GM21723 (cell line): ENCODE results near the gene PLCL1.
"Not testable (repeated sequence)": the region's sequence is repeated elsewhere in the genome, so short reads cannot be mapped to it uniquely, and the experiment has no call there.

Experiments used
- ATAC-seq: cut with Tn5 transposase; IDR thresholded peaks from one replicate; pipeline ENCODE4 v1.9.1; 2021; ENCODE audit warnings: mild to moderate bottlenecking, moderate library complexity; ENCODE audit not compliant: unreplicated experiment

Gene PLCL1

DNA sequence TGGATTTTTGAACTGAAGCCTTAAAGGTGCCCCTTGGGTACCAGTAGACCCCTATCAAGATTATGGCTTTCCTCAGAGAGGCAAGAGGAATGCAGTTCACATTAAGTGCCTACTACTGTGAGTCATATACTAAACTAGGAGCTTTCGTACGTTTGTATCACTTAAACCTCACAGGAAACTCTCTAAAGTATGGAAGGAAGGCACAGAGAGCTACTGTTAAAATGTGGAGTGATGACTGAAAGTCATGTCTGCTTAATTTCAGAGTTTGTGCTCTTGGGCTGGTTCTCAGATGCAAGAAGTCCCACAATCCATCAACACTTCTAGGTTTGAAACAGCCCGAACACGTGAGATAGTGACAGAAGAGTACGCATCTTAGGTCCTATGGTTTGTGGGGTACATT, 4.7 kb downstream of the PLCL1 start:
- no peak for ATAC-seq

DNA sequence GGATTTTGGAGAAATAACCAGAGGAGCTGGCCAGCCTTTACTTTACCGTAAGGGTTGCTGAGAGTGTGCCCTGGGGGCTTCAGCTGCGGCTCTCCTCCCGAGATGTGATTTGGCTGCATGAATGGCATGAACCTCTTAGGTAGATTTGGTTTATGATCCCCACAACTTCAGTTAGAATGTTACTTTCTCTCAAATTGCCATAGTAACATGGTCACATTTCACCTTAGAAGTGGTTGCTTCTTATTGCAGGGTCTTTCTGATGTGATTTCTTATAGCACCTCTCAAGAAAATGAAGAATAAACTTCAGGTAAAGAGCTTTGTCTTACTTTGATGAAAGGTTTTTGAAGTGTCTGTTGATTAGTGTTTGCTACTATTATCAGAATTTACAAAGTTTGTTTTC, 5.6 kb downstream of the PLCL1 start:
- ATAC-seq, result no peak

DNA sequence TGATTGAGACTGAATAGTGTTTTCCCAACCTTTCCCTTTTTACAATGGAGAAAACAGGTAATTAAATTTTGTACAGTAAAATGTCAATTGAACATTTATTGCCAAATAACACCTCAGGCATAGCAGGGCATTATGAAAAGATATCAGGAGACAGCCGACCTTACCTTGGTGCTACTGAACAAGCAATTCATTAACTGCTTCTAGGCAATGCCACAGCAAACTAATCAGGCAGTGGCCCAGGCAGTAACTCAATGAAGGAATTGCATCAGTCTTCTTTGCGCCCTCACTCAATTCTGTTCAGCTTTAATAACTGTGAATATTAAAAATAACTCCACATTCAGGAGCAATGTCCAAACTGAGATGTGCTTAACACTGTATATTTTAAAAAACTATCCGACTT, 6.1 kb downstream of the PLCL1 start:
- no peak for ATAC-seq

DNA sequence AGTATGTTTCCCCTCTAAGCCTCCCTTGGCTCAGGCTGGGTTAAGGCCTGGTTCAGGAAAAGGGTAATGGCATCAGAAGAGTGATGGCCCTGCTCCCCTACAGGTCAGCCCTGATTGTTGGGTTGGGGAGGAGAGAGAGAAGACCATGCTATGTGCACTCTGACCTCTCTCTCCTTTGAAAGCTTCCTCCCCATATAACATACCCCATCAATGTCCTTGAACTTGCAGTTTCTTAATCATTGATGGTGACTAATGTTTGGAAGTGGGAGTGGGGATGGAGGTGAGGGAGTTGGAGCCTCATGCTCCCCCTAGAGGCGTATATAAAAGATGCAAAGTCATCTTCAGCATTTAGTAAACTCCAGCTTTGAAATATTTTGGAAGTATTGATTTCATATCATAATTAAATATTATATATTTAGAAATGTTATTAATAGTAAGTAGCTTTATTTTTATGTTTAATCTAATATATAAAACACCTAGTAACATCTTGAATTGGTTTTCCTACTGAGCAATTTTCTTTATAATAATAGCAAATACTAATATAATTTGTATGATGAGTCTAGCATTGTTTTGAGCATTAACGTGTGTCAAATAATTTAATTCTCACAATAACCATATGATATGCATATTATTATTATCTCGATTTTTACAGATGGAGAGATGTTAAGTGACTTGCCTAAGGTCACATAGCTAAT, 8.8 kb downstream of the PLCL1 start:
- no peak for ATAC-seq

DNA sequence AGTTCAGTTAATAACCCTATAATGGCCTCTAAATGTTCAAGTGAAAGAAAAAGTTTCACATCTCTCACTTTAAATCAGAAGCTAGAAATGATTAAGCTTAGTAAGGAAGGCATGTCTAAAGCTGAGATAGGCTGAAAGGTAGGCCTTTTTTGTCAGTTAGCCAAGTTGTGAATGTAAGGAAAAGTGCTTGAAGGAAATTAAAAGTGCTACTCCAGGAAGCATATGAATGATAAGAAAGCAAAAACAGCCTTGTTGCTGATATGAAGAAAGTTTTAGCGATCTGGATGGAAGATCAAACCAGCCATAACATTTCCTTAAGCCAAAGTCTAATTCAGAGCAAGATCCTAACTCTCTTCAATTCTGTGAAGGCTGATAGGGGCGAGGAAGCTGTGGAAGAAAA, 10.1 kb downstream of the PLCL1 start:
- no peak for ATAC-seq

DNA sequence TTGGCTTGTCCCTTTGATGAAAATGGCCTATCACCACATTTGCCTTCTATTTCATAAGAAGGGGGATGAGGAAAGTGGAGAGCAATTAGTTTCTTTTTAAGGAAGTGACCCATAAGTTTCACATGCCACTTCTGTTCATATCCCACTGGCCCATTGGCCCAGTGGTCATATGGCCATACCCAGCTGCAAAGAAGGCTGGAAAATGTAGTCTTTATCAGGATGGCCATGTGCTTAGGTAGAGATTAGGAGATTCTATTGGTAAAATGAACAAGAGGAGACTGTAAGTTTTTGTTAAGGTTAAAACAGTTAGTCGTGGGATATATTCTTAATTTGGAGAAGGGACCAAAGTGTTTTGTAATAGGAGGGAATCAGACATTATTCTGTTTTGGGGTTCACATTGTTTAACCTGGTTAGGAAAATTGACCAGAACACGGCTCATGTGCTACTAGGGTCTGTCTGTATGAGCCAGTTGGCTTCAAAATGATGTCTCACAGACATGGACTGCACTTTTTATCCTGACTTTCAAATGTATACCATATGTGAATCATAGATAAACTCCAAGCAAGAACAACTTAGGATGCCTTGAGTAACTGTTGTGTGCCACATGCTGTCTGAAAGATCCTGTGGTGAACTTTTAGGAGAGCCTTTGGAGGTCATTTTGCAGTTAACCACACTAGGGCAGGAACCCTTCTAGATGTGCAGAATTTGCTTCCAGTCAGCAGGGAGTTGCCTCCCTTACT, 17.3 kb downstream of the PLCL1 start:
- ATAC-seq, result no peak

DNA sequence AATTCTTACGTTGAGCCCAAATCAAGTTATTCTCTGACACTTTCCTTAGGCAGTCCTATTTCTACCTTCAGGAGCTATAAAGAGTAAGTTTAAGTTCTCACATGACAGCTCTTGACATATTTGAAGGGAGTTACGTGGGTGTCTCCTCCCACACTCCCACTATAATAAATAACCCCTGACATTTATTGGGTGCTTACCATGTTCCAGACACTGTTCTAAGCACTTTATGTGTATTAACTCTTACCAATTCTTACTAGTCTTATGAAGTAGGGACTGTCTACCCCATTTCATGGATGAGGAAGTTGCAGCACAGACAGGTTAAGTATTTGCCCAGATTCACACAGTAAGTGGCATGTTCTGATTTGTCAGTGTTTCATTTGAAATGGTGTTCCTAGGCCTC, 17.9 kb downstream of the PLCL1 start:
- ATAC-seq, result no peak

DNA sequence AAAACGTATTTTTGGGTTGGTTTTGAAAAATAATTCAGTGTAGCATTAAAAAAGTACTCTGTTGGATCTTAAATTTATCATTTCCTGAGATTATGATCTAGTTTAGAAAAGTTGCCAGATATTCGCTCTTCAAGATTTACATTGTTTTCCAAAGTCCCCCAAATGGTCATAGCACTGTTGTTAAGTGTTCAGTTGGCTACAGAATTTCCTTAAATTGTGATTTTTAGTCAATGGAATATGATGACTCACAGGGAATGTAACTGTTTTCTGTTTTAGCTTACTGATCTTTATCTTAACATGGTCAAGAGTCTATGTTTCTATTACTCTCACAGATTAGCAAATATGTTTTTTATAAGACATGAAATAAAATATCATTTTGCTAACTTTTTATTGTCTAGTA, 23.2 kb downstream of the PLCL1 start:
- ATAC-seq, result no peak

DNA sequence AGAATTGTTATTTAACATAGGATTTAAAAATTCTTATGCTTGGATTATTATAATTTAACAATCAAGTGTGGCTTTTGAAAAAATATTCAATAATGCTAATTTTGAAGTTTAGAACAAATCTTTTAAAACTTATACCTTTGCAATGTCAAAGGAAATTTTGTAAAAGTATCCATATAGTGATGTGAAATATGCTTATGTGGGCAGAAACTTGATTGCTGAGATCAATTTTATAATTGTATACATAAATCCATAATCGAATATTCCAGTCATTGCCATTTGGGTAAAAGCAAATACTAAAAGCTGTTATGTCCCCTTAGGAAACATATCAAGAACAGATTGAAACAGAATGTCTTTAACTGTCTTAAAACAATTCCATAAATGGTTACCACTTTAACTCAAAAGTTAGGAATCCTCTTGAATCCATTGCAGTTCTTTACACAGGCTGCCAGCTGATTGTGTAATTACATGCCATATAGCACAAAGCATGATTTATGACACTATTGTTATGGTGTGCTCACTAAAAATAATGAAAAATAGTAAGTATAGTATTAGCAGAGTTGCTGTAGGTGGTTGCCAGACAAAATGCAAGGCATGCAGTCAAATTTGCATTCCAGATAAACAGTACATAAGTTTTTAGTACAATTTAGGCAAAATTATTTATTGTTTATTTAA, 24.2 kb downstream of the PLCL1 start:
- ATAC-seq, result no peak

DNA sequence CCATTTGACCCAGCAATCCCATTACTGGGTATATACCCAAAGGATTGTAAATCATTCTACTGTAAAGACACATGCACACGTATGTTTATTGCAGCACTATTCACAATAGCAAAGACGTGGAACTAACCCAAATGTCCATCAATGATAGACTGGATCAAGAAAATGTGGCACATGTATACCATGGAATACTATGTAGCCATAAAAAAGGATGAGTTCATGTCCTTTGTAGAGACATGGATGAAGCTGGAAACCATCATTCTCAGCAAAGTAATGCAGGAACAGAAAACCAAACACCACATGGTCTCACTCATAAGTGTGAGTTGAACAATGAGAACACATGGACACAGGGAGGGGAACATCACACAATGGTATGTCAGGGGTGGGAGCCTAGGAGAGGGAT, 30.4 kb downstream of the PLCL1 start:
- not testable (repeated sequence) for ATAC-seq

DNA sequence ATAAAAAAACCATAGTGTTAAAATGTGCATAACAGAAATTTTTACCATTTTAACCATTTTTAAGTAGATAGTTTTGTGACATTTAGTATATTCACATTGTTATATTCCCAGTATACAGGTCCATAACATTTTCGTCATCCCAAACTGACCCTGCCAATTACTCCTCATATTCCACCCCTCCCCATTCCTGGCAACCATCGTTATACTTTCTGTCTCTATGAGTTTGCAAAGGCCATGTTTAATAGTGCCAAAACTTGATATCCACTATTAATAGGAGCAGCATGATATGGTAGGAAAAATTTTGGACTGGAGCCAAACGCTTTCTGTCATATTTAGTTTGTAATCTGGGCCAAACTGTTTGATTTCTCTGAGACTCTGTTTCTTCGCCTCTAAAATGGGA, 30.9 kb downstream of the PLCL1 start:
- ATAC-seq, result no peak

DNA sequence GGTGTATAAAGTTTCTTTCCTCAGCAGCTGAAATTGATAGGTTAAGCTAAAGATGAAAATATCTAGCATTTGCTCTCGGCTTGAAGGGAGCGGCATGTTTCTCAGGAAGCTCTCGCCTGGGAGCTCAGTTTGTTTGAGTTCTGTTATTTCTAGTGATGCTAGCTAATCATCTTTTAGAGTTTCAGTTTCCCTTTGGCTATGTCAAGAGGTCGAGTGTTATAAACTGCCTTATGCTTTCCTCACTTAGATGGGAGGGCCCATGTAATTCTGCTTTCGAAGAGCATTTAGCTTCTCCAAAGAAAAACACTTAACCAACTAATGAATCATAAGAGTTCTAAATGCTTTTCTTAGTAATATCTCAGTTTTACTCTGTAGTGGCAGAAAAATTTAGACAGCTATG, 33.6 kb downstream of the PLCL1 start:
- peak; percentile 98 for ATAC-seq

DNA sequence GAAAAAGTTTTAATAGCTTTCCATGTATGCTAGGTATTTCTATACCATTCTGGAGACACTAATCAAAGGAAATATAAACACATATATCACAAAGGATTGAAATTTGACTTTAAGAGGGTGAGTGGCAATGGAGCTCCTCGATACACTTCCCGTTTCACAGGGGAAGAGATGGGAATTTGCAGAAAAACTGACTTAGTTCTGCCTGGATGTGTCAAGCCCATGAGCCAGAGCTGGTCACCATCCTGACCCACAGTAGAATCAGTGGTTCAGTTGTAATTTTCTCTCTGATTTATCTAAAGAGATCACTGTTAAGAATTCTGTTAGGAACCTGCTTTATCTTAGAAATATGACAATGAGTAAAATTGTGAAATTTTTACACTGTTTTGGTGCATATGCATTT, 34.2 kb downstream of the PLCL1 start:
- peak; percentile 20 for ATAC-seq

DNA sequence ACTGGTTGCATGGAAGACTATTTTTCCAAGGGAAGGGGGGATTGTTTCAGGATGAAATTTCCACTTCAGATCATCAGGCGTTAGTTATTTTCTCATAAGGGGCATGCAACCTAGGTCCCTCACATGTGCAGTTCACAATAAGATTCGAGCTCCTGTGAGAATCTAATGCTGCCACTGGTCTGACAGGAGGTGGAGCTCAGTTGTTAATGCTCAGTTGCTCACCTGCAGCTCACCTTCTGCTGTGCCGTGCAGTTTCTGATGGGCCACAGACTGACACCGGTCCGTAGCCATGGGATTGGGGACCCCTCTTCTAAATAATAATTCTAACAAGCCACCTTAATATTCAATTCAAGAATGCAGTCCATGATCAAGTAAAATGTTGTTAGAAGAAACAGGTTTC, 34.9 kb downstream of the PLCL1 start:
- ATAC-seq, result no peak

DNA sequence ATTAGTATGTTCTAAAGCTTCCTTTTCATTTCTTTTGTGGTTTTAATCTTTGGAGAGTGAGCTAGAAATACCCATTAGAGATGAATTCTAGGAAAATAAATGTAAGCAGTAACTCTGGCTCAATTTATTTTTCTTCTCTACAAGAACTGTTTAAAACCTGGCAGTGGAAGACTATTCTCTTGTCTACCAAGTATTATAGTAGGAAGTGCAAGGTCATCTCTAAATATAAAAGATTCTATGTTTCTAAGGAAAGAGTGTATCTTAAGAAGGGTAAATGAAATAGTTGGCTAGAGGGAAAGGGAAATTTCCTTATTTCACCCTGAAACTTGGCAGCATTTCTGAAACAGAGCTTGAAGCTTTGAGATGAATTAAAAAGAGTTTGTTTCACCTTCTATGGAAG, 35.5 kb downstream of the PLCL1 start:
- ATAC-seq, result no peak

DNA sequence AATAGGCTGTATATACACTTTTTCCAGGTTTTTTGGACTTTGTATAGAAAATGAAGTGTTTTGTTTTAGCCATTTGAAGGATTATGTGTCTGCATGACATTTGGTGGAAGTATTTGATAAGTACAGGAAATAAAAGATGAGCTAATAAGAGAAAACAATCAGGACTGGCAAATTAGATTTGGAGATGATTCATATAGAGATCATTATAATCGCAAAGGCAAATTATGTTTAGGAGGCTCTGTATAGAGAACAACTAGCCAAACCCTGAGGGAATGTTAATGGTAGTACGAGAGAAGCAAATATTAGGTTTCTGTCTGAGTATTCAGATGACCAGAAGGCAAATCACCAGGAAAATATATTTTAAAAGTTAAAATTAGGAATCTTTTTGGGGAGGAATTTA, 41.7 kb downstream of the PLCL1 start:
- no peak for ATAC-seq

DNA sequence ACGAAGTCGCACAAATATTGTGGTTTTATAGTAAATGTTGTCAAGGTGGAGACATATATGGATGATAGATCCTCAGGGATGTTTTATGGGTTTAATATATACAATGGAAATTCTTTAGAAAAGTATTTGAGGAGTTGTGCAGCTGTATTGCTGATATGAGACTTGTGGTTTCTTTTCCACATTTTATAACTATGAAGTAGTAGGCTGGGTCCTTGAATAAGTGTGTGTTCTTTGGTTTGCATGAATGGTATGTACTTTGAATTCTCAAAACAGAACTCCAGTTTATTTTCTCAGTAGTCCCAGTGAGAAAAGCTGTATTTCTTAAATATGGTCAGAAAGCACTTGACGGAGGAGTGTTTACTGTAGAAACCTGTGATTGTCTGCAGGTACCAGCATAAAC, 42.4 kb downstream of the PLCL1 start:
- no peak for ATAC-seq

DNA sequence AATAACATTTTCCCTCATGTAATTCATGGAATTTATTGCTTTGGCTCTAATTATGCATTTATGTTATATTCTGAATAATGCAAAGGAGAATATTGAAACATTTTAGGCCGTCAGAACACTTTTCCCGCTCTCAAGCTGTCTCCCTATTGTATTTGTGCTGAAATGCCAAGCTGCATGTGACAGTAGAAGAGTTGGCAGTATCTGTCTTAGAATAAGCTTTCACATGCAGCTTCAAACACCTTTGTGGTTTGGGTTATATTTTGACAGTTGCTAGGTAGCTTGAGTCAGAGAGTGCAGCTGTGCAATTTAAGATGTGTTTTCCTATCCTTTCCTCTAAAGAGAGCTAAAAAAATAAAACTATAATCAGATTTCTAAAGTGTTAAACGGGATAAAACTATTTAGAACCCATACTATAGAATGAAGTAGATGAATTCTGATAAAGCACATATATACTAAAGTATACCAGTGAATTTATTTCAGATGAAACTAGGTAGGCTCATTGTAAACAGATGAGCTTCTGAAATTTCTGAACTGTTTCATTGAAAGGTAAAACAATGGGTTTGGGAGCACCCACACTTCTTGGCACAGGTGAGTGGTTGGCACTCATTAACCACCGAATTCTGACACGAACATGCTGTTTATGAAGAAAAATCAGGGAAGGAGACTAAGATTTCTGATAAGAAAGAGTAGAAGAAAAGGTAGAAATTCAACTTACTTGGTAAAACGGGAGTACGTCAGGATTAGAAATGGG, 43.4 kb downstream of the PLCL1 start:
- no peak for ATAC-seq

DNA sequence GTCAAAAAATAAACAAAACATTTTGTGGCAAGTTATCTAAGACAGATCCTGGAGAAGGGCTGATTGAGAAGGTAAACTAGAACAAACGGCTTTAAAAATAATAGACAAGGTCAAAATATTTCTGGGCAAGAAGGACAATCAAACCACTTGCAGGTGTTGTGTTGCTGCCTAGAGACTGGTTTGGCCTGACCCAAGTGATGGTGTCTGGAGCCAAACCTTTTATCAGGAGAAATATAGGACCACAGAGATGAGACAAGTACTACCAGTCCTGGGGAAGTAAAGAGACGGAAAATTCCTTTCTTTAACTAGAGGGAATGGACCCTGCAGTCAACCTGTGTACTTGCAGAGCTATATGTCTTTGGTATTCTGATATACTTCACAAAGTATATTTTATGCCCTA, 44.2 kb downstream of the PLCL1 start:
- no peak for ATAC-seq

DNA sequence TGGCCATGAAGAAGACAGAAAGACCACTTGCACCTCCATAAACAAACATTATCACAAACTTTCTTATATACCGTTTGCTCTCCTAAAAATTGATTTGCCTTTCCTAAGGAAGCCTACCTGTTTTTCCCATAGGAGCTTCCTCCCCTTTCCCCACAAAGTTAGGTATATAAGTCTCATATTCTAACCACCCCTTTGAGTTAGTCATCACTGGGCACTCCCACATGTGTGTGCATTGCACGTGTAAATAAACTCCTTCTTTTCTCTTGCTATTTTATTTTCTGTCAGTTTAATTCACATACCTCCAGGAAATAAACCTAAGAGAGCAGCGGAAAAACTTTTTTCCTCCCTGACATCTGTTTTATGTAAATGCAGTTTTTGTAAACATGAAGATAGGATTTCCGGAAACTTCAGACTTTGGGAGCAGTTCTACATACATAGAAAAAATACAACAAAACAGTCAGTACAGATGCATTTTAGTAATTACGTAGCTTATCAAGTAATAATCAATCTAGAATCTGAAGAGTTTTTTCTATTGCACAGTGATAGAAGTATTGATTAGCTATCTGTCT, 46.6 kb downstream of the PLCL1 start:
- ATAC-seq, result no peak

DNA sequence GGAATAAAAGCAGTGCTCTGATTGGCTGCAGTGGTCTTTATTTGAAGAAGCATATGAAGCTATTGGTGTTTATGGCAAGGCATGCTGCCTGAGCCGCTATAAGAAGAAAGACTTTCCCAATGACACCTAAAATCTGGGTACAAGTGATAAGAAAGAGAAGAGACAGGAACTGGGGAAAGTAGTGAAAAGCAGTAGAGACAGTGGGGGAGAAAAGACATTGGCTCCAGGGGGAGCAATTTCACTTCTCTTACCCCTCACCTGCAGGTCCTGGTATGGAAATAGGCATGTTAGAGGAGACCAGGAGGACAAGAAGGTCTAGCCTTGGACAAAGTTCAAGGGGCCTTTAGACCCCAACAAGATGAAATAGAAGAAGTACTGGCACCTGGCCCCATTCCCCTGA, 47.1 kb downstream of the PLCL1 start:
- no peak for ATAC-seq
